CD4-positive, alpha-beta T cell treated with Interleukin-15 for 1 hour (primary cell): ENCODE measurements around the gene SAP130.
A peak's percentile ranks its signal among the peaks of the same experiment; 100 is the strongest.

ENCODE experiments used
- DNase-seq: peaks from one replicate; pipeline ENCODE4 v3.0.0-alpha.2; 2020

SAP130 gene

GRCh38 chr2:128027801-128028667 is at the start of gene SAP130:
Gene SAP130 (minus strand): TSS chr2:128028059. CDS start chr2:128026292, 1,767 bp downstream.
- DNase-seq, result peak; percentile 98

- no peak for DNase-seq
Observed at GRCh38 chr2:128076461-128077106, 48.7 kb upstream of the SAP130 start.

GRCh38 chr2:128073278-128073677 is 45.4 kb upstream of the SAP130 start:
- no peak for DNase-seq

GRCh38 chr2:128069769-128070168 is 41.9 kb upstream of the SAP130 start:
- DNase-seq, result no peak

- DNase-seq, result no peak
Observed at GRCh38 chr2:128064353-128064752, 36.5 kb upstream of the SAP130 start.

GRCh38 chr2:128062571-128062970 is 34.7 kb upstream of the SAP130 start:
- no peak for DNase-seq

GRCh38 chr2:128058114-128058513 is 30.3 kb upstream of the SAP130 start:
- DNase-seq, result no peak

GRCh38 chr2:128057334-128057733 is 29.5 kb upstream of the SAP130 start:
- DNase-seq, result no peak

GRCh38 chr2:128054104-128054885 is 26.4 kb upstream of the SAP130 start:
- DNase-seq, result no peak

- DNase-seq, result no peak
Observed at GRCh38 chr2:128053331-128053730, 25.5 kb upstream of the SAP130 start.

- no peak for DNase-seq
Observed at GRCh38 chr2:128043041-128043440, 15.2 kb upstream of the SAP130 start.

GRCh38 chr2:128041561-128041960 is 13.7 kb upstream of the SAP130 start:
- DNase-seq, result no peak

GRCh38 chr2:128040166-128040771 is 12.4 kb upstream of the SAP130 start:
- no peak for DNase-seq

- no peak for DNase-seq
Observed at GRCh38 chr2:128039535-128039934, 11.7 kb upstream of the SAP130 start.

GRCh38 chr2:128038411-128038810 is 10.6 kb upstream of the SAP130 start:
- no peak for DNase-seq

GRCh38 chr2:128037649-128038048 is 9.8 kb upstream of the SAP130 start:
- no peak for DNase-seq

- DNase-seq, result no peak
Observed at GRCh38 chr2:128036748-128037607, 9.1 kb upstream of the SAP130 start.

GRCh38 chr2:128032092-128032491 is 4.2 kb upstream of the SAP130 start:
- no peak for DNase-seq

- no peak for DNase-seq
Observed at GRCh38 chr2:128028668-128029054, 802 bp upstream of the SAP130 start.

- DNase-seq, result peak; percentile 100
Observed at GRCh38 chr2:128027278-128027800, 520 bp downstream of the SAP130 start.

GRCh38 chr2:128026448-128027277 is 1.2 kb downstream of the SAP130 start:
- no peak for DNase-seq
